ENCODE measurements around the gene PLD3. TPM values are rescaled to one million over a fixed set of nuclear protein-coding genes. Genes with fewer than 3 reads are reported as not detected.

The PLD3 gene
- total and polyA plus RNA-seq, 8 donors = 87.5 to 208 (median 108) TPM

DNA sequence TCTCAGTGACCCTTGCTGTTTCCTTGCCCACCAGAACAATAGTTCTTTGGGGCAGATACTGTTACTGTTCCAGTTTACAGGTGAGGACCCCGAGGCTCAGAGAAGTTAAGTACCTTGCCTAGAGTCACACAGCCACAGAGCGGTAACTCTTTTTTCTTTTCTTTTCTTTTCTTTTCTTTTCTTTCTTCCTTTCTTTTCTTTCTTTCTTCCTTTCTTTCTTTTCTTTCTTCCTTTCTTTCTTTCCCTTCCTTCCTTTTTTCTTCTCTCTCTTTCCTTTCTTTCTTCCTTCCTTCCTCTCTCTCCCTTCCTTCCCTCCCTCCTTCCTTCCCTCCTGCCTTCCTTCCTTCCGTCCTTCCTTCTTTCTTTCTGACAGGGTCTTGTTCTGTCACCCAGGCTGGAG lies 69.5 kb downstream of the PLD3 start:
- no peaks in the 10 kb centered on the region for H3K9me3 ChIP-seq
- intact Hi-C loops (cut with DNase I) = no loop called here
- no peak overlapping the region for H3K27ac ChIP-seq
- 70 to 82% methylated on average over 3 of the region's 3 CpGs for WGBS, 2 donors
- H3K36me3 ChIP-seq = no peaks in the 10 kb centered on the region
- TF ChIP-seq, protein P1, sequence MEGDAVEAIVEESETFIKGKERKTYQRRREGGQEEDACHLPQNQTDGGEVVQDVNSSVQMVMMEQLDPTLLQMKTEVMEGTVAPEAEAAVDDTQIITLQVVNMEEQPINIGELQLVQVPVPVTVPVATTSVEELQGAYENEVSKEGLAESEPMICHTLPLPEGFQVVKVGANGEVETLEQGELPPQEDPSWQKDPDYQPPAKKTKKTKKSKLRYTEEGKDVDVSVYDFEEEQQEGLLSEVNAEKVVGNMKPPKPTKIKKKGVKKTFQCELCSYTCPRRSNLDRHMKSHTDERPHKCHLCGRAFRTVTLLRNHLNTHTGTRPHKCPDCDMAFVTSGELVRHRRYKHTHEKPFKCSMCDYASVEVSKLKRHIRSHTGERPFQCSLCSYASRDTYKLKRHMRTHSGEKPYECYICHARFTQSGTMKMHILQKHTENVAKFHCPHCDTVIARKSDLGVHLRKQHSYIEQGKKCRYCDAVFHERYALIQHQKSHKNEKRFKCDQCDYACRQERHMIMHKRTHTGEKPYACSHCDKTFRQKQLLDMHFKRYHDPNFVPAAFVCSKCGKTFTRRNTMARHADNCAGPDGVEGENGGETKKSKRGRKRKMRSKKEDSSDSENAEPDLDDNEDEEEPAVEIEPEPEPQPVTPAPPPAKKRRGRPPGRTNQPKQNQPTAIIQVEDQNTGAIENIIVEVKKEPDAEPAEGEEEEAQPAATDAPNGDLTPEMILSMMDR (IDR thresholded peaks at IDR 0.05) = no peak
- no peak overlapping the region for H3K4me3 ChIP-seq
- ATAC-seq = no peak
- DNase-seq = no peak
- H3K27me3 ChIP-seq = no peaks in the 10 kb centered on the region
- peaks cover 0 to 12% (median 5%) of the 10 kb centered on the region in 3 donors for H3K4me1 ChIP-seq
- no peak for FAIRE-seq

DNA sequence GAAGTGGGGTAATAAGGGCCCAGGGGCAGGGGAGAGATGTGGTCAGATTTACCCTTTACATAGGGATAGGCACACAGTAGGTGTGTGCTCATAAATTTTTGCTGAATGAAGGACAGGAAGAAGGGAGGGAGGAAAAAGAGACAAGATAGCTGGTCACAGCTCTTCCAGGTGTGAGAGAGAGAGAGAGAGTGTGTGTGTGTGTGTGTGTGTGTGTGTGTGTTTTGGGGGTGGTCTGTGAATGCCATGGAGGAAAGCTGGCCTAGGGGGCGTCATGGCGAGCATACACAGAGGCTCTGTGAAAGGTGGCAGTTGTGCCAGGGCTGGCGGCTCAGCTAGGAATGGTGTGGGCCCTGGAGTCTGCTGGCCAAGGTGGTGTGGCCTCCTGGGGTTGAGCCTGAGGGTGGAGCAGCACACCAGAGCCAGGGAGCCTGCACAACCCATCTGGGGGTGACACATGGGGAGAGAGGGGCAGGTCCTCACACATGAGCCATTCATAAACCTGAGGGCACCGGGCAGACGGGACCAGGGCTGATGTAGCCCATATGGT lies 70.6 kb downstream of the PLD3 start:
- no peak for FAIRE-seq
- H3K27me3 ChIP-seq = no peaks in the 10 kb centered on the region
- no peak for DNase-seq
- intact Hi-C loops (cut with DNase I) = no loop called here
- no peaks in the 10 kb centered on the region for H3K36me3 ChIP-seq
- WGBS, 2 donors = 51 to 56% methylated on average over 5 of the region's 5 CpGs
- no peak for ATAC-seq
- peaks cover 0 to 18% (median 5%) of the 10 kb centered on the region in 3 donors for H3K4me1 ChIP-seq
- TF ChIP-seq, protein P1 (IDR thresholded peaks at IDR 0.05) = no peak
- H3K9me3 ChIP-seq = no peaks in the 10 kb centered on the region
- no peak overlapping the region for H3K27ac ChIP-seq
- no peak overlapping the region for H3K4me3 ChIP-seq

DNA sequence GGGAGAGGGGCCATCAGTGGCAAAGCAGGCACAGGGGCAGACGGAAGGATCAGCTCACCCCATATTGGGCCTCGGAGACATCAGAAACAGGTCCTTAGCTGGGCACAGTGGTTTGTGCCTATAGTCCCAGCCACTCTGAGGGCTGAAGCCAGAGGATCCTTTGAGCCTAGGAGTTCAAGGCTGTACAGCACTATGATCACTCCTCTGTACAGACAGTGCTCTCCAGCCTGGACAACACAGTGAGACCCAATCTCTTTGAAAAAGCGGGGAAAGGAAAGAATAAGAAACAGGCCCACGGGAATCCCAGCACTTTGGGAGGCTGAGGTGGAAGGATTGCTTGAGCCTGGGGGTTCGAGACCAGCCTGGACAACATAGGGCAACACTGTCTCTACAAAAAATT lies 71.3 kb downstream of the PLD3 start:
- intact Hi-C loops (cut with DNase I) = no loop called here
- H3K4me1 ChIP-seq = peaks cover 0 to 18% (median 5%) of the 10 kb centered on the region in 3 donors
- no peak overlapping the region for H3K4me3 ChIP-seq
- no peak for DNase-seq
- TF ChIP-seq, protein P1 (IDR thresholded peaks at IDR 0.05) = no peak
- FAIRE-seq = no peak
- 74 to 84% methylated on average over 5 of the region's 5 CpGs for WGBS, 2 donors
- no peaks in the 10 kb centered on the region for H3K9me3 ChIP-seq
- ATAC-seq = no peak
- H3K36me3 ChIP-seq = no peaks in the 10 kb centered on the region
- H3K27ac ChIP-seq = no peak overlapping the region
- no peaks in the 10 kb centered on the region for H3K27me3 ChIP-seq

DNA sequence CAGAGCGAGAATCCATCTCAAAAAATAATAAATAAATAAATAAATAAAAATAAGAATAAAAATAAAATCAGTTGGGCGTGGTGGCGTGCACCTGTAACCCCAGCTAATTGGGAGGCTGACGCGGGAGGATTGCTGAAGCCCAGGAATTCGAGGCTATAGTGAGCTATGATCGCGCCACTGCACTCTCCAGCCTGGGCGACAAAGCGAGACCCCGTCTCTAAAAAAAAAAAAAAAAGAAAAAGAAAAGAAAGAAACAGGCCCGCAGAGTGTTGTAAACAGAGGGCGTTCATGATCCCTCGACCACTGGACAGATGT lies 71.9 kb downstream of the PLD3 start:
- ATAC-seq = no peak
- no peak for DNase-seq
- Histone ChIP-seq H3K4me1 (peaks cover 0 to 18% (median 5%) of the 10 kb centered on the region in 3 donors), H3K4me3 (peak overlapping the region; percentile 42 to 60 (median 56)), H3K9me3 (no peaks in the 10 kb centered on the region), H3K36me3 (no peaks in the 10 kb centered on the region), H3K27me3 (no peaks in the 10 kb centered on the region), H3K27ac (peak overlapping the region; percentile 94 to 99 (median 98))
- 42 to 44% methylated on average over 14 of the region's 14 CpGs for WGBS, 2 donors
- no peak for FAIRE-seq
- intact Hi-C loops (cut with DNase I) = no loop called here
- TF ChIP-seq, protein P1 (IDR thresholded peaks at IDR 0.05) = no peak
